Gastroesophageal sphincter (tissue), 4 donors: ENCODE measurements around the gene SMAD6. TPM values are rescaled to one million over a fixed set of nuclear protein-coding genes. Genes with fewer than 3 reads are reported as not detected.

Source experiments
- ATAC-seq: fragments of 150-250 bp; one replicate; pipeline ENCODE4 v1.9.1; 2016; ENCODE audit warnings: mild to moderate bottlenecking, moderate library complexity
- H3K27ac ChIP-seq, 4 donors: fragments of 200-600 bp; sonication (generic) in 3 of 4; 1 replicate in 3 of 4; 2 replicates in 1 of 4; pipeline ENCODE4 v1.5.1; 2016 to 2019
- H3K27me3 ChIP-seq: fragments of 200-600 bp; sonication (generic); one replicate; pipeline ENCODE4 v1.5.1; 2019
- H3K36me3 ChIP-seq, 2 donors: fragments of 200-600 bp; sonication (generic); one replicate each; pipeline ENCODE4 v1.5.1; 2019; ENCODE audit warnings: control low read depth in 1 of 2
- H3K4me1 ChIP-seq, 3 donors: fragments of 200-600 bp; sonication (generic); 1 replicate in 2 of 3; 2 replicates in 1 of 3; pipeline ENCODE4 v1.5.1; 2016 to 2019; ENCODE audit warnings: control low read depth in 2 of 3
- H3K4me3 ChIP-seq, 2 donors: fragments of 200-600 bp; sonication (generic); one replicate each; pipeline ENCODE4 v1.5.1; 2019; ENCODE audit warnings: mild to moderate bottlenecking in 1 of 2, moderate library complexity in 1 of 2
- H3K9me3 ChIP-seq, 3 donors: fragments of 200-600 bp; sonication (generic); one replicate each; pipeline ENCODE4 v1.5.1; 2017 to 2019; ENCODE audit warnings: control low read depth in 2 of 3
- EP300 ChIP-seq: sonication (generic); formaldehyde crosslinking; IDR thresholded peaks from one replicate; pipeline ENCODE4 v1.6.1; 2017; ENCODE audit warnings: antibody characterized with exemption, mild to moderate bottlenecking
- POLR2A ChIP-seq, 2 donors: fragments of 450-650 bp; IDR thresholded peaks; one replicate each; pipeline ENCODE4 v1.6.1; 2017; ENCODE audit warnings: antibody characterized with exemption in 2 of 2, mild to moderate bottlenecking in 2 of 2, moderate library complexity in 1 of 2
- POLR2AphosphoS5 ChIP-seq: sonication (generic); formaldehyde crosslinking; IDR thresholded peaks from one replicate; pipeline ENCODE4 v1.6.1; 2017; ENCODE audit warnings: antibody characterized with exemption
- WGBS, 2 donors: methylation state at CpG; one replicate each; pipeline ENCODE4 v1.1.5; 2018; ENCODE audit warnings: low coverage in 1 of 2; 5-methylcytosine and 5-hydroxymethylcytosine counted together
- total RNA-seq, 4 donors: library from RNA; depleted of rRNA; stranded (reverse); fragments of >200 nt; gene quantifications; one replicate each; pipeline ENCODE4 v1.1.0, GENCODE V29; 2016
- TF ChIP-seq, protein P1 (sequence below), 4 experiments: fragments of 200-600 bp in 2 of 4; fragments of 450-650 bp in 2 of 4; sonication (generic) in 1 of 4; IDR thresholded peaks; one replicate each; pipeline ENCODE4 v1.5.1; 2017 to 2019; ENCODE audit warnings: antibody characterized with exemption in 4 of 4, mild to moderate bottlenecking in 2 of 4, moderate library complexity in 2 of 4

SMAD6 gene
- total RNA-seq, 4 donors from 2014 or later: 9.9 to 11.2 (median 10.9) TPM

DNA sequence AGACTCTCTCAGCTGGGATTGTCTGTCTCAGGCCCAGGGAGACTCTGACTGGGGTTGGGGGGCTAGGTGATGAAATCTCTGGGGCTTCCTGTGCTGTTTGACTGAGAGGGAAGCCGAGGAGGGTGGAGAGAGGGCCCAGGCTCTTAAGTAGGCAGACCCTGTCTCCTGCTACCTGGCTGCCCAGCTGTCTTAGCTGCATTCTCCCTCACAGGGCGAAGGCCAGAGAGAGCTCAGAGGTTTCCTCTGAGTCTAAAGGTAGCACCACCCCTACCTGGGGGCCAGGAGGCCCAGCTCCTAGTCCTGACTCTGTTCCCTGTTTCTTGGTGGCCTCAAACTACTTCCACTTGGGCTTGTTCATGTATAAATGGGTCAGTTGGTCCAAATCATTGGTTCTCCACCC, 24.4 kb downstream of the SMAD6 start:
- Histone ChIP-seq H3K4me3 (no peak overlapping the region), H3K9me3 (no peaks in the 10 kb centered on the region), H3K27ac (peak overlapping the region in 1 of 4 donors; percentile 9), H3K36me3 (no peaks in the 10 kb centered on the region), H3K4me1 (peaks cover 0 to 51% (median 11%) of the 10 kb centered on the region in 3 donors), H3K27me3 (no peaks in the 10 kb centered on the region)
- ATAC-seq: no peak
- no peak for TF ChIP-seq EP300
- no peak for TF ChIP-seq POLR2A (IDR thresholded peaks at IDR 0.05)
- TF ChIP-seq, protein P1, sequence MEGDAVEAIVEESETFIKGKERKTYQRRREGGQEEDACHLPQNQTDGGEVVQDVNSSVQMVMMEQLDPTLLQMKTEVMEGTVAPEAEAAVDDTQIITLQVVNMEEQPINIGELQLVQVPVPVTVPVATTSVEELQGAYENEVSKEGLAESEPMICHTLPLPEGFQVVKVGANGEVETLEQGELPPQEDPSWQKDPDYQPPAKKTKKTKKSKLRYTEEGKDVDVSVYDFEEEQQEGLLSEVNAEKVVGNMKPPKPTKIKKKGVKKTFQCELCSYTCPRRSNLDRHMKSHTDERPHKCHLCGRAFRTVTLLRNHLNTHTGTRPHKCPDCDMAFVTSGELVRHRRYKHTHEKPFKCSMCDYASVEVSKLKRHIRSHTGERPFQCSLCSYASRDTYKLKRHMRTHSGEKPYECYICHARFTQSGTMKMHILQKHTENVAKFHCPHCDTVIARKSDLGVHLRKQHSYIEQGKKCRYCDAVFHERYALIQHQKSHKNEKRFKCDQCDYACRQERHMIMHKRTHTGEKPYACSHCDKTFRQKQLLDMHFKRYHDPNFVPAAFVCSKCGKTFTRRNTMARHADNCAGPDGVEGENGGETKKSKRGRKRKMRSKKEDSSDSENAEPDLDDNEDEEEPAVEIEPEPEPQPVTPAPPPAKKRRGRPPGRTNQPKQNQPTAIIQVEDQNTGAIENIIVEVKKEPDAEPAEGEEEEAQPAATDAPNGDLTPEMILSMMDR (IDR thresholded peaks at IDR 0.05): no peak
- TF ChIP-seq POLR2AphosphoS5: no peak
- no CpG with 5 or more reads among the region's 2 CpGs for WGBS, 2 donors

GRCh38 chr15:66729331-66729951, 27.4 kb downstream of the SMAD6 start:
- 2 to 13% methylated on average over 7 to 12 of the region's 26 CpGs for WGBS, 2 donors
- H3K36me3 ChIP-seq: no peaks in the 10 kb centered on the region
- peak; percentile 31 for ATAC-seq
- no peaks in the 10 kb centered on the region for H3K9me3 ChIP-seq
- peak overlapping the region; percentile 11 to 78 (median 70) for H3K27ac ChIP-seq
- TF ChIP-seq POLR2AphosphoS5 (no peak), EP300 (no peak), POLR2A (IDR thresholded peaks at IDR 0.05) (no peak)
- TF ChIP-seq, protein P1 (IDR thresholded peaks at IDR 0.05): no peak
- peak overlapping the region in 1 of 2 donors; percentile 36 for H3K4me3 ChIP-seq
- H3K27me3 ChIP-seq: no peaks in the 10 kb centered on the region
- H3K4me1 ChIP-seq: peaks cover 0 to 56% (median 17%) of the 10 kb centered on the region in 3 donors

- H3K4me1 ChIP-seq: peaks cover 0 to 56% (median 15%) of the 10 kb centered on the region in 3 donors
- 66 to 68% methylated on average over 3 to 4 of the region's 4 CpGs for WGBS, 2 donors
Observed at GRCh38 chr15:66730168-66731021, 28.4 kb downstream of the SMAD6 start.

DNA sequence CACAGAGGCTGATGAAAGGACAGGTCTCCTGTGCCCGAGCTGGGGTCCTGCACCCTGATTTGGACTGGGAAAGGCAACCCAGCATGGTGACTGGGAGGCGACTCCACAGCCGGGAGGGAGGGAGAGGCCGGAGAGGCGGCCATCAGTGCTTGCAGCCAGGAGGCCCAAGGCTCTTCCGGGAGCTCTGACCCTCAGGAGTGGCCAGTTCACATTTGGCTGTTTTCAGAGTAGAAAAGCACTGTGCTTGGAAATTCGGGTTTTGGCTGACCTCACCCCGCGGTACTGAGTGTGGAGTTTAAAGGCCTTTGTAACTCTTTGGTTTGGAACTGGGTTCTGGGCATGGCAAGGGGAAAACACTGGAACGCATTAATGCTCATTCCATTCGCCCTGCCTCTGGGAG, 31.9 kb downstream of the SMAD6 start:
- no peak overlapping the region for H3K4me3 ChIP-seq
- no peak for TF ChIP-seq POLR2A (IDR thresholded peaks at IDR 0.05)
- TF ChIP-seq POLR2AphosphoS5: no peak
- TF ChIP-seq, protein P1 (IDR thresholded peaks at IDR 0.05): no peak
- TF ChIP-seq EP300: no peak
- no peaks in the 10 kb centered on the region for H3K36me3 ChIP-seq
- peaks cover 0 to 49% (median 14%) of the 10 kb centered on the region in 3 donors for H3K4me1 ChIP-seq
- no peaks in the 10 kb centered on the region for H3K27me3 ChIP-seq
- WGBS, 2 donors: 20 to 43% methylated on average over 1 to 6 of the region's 11 CpGs
- ATAC-seq: peak; percentile 16
- H3K9me3 ChIP-seq: no peaks in the 10 kb centered on the region
- peak overlapping the region in 3 of 4 donors; percentile 53 to 63 (median 61) for H3K27ac ChIP-seq

More at GRCh38 chr15:66730168-66731021, 28.4 kb downstream of the SMAD6 start:
- no peak overlapping the region for H3K4me3 ChIP-seq
- TF ChIP-seq EP300 (no peak), POLR2AphosphoS5 (no peak), POLR2A (IDR thresholded peaks at IDR 0.05) (no peak)
- TF ChIP-seq, protein P1 (IDR thresholded peaks at IDR 0.05): no peak
- no peaks in the 10 kb centered on the region for H3K27me3 ChIP-seq
- peak overlapping the region in 3 of 4 donors; percentile 67 to 78 (median 73) for H3K27ac ChIP-seq
- H3K36me3 ChIP-seq: no peaks in the 10 kb centered on the region
- no peak for ATAC-seq
- no peaks in the 10 kb centered on the region for H3K9me3 ChIP-seq
